Cardiac fibroblast (primary cell): ENCODE measurements around the gene DDX43.
"Not testable (repeated sequence)": the region's sequence is repeated elsewhere in the genome, so short reads cannot be mapped to it uniquely, and the experiment has no call there.

Experiments used
- DNase-seq, 2 donors: peaks; one replicate each; pipeline versions ENCODE4 v3.0.0 to v3.0.0-alpha.2; 2010; ENCODE audit warnings: low read depth in 2 of 2
- H3K4me3 ChIP-seq, 2 donors: replicated peaks in 1 of 2; 1 replicate in 1 of 2; 2 replicates in 1 of 2; pipeline ENCODE4 v1.5.1; 2011; ENCODE audit warnings: low read depth in 2 of 2, low read length in 2 of 2, mild to moderate bottlenecking in 2 of 2, moderate library complexity in 1 of 2
- TF ChIP-seq, protein P1 (sequence below): IDR thresholded peaks from one replicate; pipeline ENCODE4 v1.5.1; 2011; ENCODE audit warnings: low read depth, mild to moderate bottlenecking, low read length, inconsistent platforms

Gene DDX43

DNA sequence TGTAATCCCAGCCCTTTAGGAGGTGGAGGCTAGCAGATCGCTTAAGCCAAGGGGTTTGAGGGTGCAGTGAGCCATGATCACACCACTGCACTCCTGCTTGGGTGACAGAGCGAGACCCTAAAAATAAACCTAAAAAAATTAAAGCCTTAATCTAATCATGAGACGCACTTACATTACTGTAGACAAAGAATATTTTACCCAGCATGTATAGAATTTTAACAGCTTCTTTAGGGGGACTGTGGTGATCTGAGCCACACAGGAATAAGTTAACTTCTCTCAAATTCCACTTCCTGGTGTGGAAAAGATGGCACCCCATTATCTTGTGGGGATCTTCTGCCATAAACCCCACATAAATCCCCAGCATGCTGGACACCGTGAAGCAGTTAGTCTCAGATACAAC lies 22.6 kb upstream of the DDX43 start:
- no peak overlapping the region for H3K4me3 ChIP-seq
- no peak for DNase-seq
- TF ChIP-seq, protein P1, sequence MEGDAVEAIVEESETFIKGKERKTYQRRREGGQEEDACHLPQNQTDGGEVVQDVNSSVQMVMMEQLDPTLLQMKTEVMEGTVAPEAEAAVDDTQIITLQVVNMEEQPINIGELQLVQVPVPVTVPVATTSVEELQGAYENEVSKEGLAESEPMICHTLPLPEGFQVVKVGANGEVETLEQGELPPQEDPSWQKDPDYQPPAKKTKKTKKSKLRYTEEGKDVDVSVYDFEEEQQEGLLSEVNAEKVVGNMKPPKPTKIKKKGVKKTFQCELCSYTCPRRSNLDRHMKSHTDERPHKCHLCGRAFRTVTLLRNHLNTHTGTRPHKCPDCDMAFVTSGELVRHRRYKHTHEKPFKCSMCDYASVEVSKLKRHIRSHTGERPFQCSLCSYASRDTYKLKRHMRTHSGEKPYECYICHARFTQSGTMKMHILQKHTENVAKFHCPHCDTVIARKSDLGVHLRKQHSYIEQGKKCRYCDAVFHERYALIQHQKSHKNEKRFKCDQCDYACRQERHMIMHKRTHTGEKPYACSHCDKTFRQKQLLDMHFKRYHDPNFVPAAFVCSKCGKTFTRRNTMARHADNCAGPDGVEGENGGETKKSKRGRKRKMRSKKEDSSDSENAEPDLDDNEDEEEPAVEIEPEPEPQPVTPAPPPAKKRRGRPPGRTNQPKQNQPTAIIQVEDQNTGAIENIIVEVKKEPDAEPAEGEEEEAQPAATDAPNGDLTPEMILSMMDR = no peak

DNA sequence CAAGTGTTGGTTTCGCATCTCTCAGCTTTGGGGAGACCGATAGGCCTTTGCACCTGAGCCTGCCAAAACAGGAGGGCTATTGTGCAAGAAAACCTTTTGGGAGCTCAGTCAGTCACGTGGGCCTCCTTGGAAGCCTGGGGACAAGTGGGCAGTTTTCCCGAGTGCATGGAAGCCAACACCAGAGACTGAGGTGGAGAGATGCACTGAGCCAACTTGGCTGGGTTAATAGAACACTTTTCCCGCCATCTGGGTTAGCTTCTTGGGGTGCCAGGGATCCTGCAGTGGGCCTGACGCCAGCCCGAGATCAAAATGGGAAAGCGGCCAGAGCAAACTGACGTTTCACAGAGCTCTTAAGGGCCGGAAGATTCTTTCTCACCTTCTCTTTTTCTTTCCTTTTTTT lies 22.1 kb upstream of the DDX43 start:
- TF ChIP-seq, protein P1 = no peak
- DNase-seq = no peak
- no peak overlapping the region for H3K4me3 ChIP-seq

DNA sequence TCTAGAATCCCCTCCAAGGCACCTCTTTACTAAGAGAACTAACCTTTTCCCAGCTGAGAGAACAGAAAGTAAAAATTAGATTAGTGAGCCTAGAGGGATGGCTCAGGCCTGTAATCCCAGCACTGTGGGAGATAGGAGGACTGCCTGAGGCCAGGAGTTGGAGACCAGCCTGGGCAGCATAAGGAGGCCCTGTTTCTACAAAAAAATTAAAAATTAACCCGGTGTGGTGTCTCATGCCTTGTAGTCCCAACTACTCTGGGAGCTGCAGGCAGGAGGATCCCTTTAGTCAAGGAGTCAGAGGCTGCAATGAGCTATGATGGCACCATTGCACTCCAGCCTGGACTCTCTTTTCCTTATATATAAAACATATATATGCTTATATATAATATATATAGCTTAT lies 19.4 kb upstream of the DDX43 start:
- TF ChIP-seq, protein P1 = no peak
- DNase-seq = no peak
- H3K4me3 ChIP-seq = no peak overlapping the region

GRCh38 chr6:73377225-73377624 lies 17.4 kb upstream of the DDX43 start:
- no peak overlapping the region for H3K4me3 ChIP-seq
- TF ChIP-seq, protein P1 = no peak
- DNase-seq = no peak

GRCh38 chr6:73381531-73381930 lies 13.1 kb upstream of the DDX43 start:
- not testable (repeated sequence) for DNase-seq, H3K4me3 ChIP-seq

DNA sequence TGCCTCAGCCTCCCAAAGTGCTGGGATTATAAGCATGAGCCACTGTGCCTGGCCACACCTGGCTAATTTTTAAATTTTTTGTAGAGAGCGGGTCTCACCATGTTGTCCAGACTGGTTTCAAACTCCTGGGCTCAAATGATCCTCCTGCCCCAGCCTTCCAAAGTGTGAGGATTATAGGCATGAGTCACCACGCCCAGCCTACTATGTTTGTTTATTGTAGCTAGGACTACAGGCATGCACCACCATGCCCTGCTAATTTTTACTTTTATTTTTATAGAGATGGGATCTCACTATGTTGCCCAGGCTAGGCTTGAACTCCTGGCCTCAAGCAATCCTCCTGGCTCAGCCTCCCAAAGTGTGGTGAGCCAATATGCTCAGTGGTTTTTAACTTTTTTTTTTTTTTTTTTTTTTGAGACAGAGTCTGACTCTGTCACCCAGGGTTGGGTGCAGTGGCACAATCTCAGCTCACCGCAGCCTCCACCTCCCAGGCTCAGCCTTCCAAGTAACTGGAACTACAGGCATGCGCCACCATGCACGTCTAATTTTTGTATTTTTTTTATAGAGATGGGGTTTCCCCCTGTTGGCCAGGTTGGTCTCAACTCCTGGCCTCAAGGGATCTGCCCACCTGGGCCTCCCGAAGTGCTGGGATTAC lies 12.0 kb upstream of the DDX43 start:
- H3K4me3 ChIP-seq = no peak overlapping the region
- TF ChIP-seq, protein P1 = no peak
- peak in 1 of 2 donors; percentile 26 for DNase-seq

GRCh38 chr6:73388433-73388799 lies 6.2 kb upstream of the DDX43 start:
- H3K4me3 ChIP-seq = peak overlapping the region; percentile 53 to 60
- no peak for DNase-seq
- TF ChIP-seq, protein P1 = no peak
